Activated T-cell treated with anti-CD3 and anti-CD28 coated beads, Interleukin-2, amount 50 U/mL, for 4 hours (primary cell): ENCODE measurements around the gene REEP3. TPM values are rescaled to one million over a fixed set of nuclear protein-coding genes. Genes with fewer than 3 reads are reported as not detected.
"Not testable (repeated sequence)": the region's sequence is repeated elsewhere in the genome, so short reads cannot be mapped to it uniquely, and the experiment has no call there.

Experiments used
- ATAC-seq, 2 donors: fragments of 200-7000 bp; cut with Tn5 transposase; one replicate each; pipeline ENCODE4 v1.10.0; 2021
- DNase-seq: peaks from one replicate; pipeline ENCODE4 v3.0.0-alpha.2; 2020
- H3K27me3 Mint-ChIP-seq: one replicate; pipeline ENCODE4 v1.8.0; 2021; ENCODE audit warnings: low read depth, mixed read lengths
- H3K36me3 Mint-ChIP-seq: one replicate; pipeline ENCODE4 v1.8.0; 2022; ENCODE audit warnings: mixed read lengths; ENCODE audit not compliant: insufficient read depth
- H3K4me1 Mint-ChIP-seq: one replicate; pipeline ENCODE4 v1.8.0; 2021; ENCODE audit warnings: low read depth, mixed read lengths
- H3K4me3 Mint-ChIP-seq: one replicate; pipeline ENCODE4 v1.8.0; 2021; ENCODE audit warnings: mild to moderate bottlenecking, moderate library complexity, mixed read lengths
- H3K9me3 Mint-ChIP-seq: one replicate; pipeline ENCODE4 v1.8.0; 2021; ENCODE audit warnings: mixed read lengths
- total RNA-seq, 3 donors: library from RNA; stranded (reverse); gene quantifications; one replicate each; pipeline ENCODE4 v1.2.1, GENCODE V29; 2021

REEP3 gene
- total RNA-seq, 3 donors from 2014 or later: 13.8 to 20.8 (median 15.0) TPM

DNA sequence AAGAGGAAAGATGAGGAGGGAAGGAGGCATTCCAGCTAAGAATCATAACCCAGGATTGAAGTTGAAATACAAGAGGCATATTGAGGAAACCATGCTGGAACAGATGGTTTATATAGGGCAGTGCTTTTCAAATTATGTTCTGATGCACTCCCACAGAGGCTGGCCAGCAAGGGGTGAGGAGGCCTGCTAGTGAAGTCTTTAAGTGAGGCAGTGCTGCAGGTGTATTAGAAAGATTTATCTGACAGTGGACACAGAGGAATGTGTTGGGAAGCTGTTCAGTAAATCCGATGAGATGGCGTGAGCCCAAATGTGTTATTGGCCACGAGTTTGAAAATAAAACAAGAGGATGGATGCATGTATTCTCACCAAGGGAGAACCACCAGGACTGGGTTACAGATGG lies 28.6 kb downstream of the REEP3 start:
- H3K36me3 Mint-ChIP-seq: peaks cover 5% of the 10 kb centered on the region
- H3K4me3 Mint-ChIP-seq: no peak overlapping the region
- H3K27me3 Mint-ChIP-seq: no peaks in the 10 kb centered on the region
- H3K9me3 Mint-ChIP-seq: no peaks in the 10 kb centered on the region
- ATAC-seq (no peak), DNase-seq (no peak)
- peaks cover 16% of the 10 kb centered on the region for H3K4me1 Mint-ChIP-seq

DNA sequence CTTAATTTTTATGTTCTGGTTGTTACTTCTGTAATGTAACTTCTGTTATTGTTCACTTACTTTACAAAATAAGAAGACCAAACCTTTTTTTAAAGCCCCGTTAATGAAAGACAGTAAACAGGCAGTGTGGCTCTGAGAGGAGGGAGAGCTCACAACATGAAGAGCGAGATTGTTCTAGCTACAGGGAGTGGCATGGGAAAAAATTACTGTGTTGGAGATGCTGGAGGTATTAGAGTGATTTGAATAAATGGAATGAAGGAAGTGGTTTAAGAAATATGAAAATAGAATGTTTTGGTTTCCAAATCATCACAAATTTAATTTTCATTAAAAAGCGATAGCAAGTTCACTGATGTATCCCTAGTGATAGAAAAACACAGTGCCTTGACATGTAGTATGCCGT lies 31.8 kb downstream of the REEP3 start:
- no peak for ATAC-seq
- no peaks in the 10 kb centered on the region for H3K27me3 Mint-ChIP-seq
- H3K4me1 Mint-ChIP-seq: peaks cover 25% of the 10 kb centered on the region
- peaks cover 2% of the 10 kb centered on the region for H3K36me3 Mint-ChIP-seq
- no peaks in the 10 kb centered on the region for H3K9me3 Mint-ChIP-seq
- no peak for DNase-seq
- no peak overlapping the region for H3K4me3 Mint-ChIP-seq

DNA sequence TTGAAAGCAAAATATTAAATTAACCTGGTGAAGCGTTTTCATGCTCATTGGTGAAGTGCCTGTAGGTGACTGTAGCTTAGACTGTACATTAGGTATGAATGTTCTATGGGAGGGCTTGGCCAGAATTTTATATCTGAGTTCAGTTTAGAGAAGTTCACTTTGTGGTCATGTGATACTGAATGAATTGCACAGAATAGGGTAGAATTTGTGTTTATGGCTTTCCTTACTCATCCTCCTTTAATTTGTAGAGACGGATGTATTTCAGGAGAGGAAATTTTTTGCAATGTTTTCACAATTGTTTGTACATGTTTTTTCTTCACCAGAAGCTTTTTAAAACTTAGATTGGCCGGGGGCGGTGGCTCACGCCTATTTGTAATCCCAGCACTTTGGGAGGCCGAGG lies 32.3 kb downstream of the REEP3 start:
- H3K27me3 Mint-ChIP-seq: no peaks in the 10 kb centered on the region
- peaks cover 25% of the 10 kb centered on the region for H3K4me1 Mint-ChIP-seq
- no peaks in the 10 kb centered on the region for H3K9me3 Mint-ChIP-seq
- peaks cover 2% of the 10 kb centered on the region for H3K36me3 Mint-ChIP-seq
- no peak overlapping the region for H3K4me3 Mint-ChIP-seq
- no peak for ATAC-seq
- DNase-seq: no peak

DNA sequence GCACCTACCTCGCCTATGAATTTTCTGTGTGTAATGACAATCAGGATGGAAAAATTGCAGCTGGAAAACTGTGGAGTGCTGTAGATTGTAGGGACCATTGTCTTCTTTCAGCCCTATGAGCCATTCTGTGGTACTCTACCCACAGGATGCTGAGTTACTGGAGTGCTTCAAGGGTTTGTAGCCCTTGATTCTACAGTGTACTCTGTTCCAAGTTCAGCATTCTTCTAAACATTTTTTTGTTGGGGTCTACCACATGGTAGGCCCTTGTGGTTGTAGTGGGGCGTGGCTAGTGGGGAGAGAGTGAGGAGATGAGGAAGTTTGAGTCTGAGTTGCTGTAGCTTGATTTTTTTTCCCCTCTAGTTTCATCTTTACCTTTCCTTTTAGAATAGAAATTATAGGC lies 33.5 kb downstream of the REEP3 start:
- Mint-ChIP-seq H3K4me1 (peaks cover 25% of the 10 kb centered on the region), H3K4me3 (no peak overlapping the region), H3K27me3 (no peaks in the 10 kb centered on the region), H3K36me3 (no peaks in the 10 kb centered on the region), H3K9me3 (no peaks in the 10 kb centered on the region)
- peak; percentile 57 to 71 for ATAC-seq
- DNase-seq: peak; percentile 20

DNA sequence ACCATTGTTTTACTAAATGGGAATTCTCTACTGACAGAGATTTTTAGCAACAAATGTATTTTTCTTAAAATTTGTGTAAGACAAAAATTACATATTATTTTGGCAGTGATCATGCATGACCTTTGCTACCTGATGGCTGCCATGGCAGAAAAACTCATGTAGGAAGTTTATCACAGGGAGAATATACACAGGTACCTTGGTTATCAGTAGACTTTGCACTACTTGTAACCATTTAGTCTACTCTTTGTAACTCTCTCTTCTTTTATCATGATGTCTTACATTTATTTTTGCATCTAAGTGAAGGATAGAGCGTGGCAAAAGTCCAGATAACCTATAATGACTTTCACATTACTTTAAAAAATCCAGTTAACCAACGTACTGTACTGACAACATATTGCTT lies 34.1 kb downstream of the REEP3 start:
- ATAC-seq (no peak), DNase-seq (no peak)
- Mint-ChIP-seq H3K4me1 (peaks cover 25% of the 10 kb centered on the region), H3K9me3 (no peaks in the 10 kb centered on the region), H3K27me3 (no peaks in the 10 kb centered on the region), H3K4me3 (no peak overlapping the region), H3K36me3 (no peaks in the 10 kb centered on the region)

DNA sequence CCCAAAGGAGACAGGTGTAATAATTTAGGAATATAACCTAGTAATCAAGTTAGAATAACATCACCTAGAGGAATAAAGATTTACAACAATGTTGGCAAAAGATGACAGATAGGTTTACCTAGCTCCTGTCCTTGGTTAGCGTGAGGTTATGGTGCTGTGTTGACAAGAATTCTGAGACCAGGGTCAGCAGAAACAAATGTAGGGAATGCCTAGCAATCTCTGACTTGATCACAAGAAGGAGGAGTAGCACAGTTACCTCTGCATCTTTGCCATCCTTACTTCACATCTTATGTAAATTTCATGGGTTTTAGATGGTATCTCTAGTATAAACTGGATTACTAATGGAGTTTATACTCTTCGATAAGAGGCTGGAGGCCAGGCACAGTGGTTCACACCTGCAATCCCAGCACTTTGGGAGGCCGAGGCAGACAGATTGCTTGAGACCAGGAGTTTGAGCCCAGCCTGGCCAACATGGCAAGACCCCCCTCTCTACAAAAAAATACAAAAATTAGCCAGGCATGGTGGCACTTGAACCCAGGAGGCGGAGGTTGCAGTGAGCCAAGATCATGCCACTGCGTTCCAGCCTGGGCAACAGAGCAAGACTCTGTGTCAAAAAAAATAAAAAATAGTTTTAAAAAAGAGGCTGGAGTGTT lies 37.1 kb downstream of the REEP3 start:
- Mint-ChIP-seq H3K27me3 (no peaks in the 10 kb centered on the region), H3K36me3 (peaks cover 2% of the 10 kb centered on the region), H3K4me3 (no peak overlapping the region), H3K4me1 (peaks cover 23% of the 10 kb centered on the region), H3K9me3 (no peaks in the 10 kb centered on the region)
- ATAC-seq (no peak), DNase-seq (no peak)

DNA sequence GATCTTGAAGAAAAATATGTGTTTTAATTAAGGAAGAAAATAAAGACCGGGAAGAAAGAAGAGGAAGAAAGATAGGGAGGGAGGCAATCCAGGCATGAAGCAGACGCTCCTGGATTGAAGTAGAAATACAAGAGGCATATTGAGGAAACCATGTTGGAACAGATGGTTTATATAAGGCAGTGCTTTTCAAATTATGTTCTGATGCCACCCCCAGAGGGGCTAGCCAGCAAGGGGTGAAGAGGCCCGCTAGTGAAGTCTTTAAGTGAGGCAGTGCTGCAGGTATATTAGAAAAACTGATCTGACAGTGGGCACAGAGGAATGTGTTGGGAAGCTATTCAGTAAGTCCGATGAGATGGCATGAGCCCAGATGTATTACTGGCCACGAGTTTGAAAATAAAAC lies 40.1 kb downstream of the REEP3 start:
- Mint-ChIP-seq H3K36me3 (peaks cover 2% of the 10 kb centered on the region), H3K4me1 (peaks cover 8% of the 10 kb centered on the region), H3K9me3 (no peaks in the 10 kb centered on the region), H3K4me3 (no peak overlapping the region), H3K27me3 (no peaks in the 10 kb centered on the region)
- ATAC-seq (no peak), DNase-seq (no peak)

DNA sequence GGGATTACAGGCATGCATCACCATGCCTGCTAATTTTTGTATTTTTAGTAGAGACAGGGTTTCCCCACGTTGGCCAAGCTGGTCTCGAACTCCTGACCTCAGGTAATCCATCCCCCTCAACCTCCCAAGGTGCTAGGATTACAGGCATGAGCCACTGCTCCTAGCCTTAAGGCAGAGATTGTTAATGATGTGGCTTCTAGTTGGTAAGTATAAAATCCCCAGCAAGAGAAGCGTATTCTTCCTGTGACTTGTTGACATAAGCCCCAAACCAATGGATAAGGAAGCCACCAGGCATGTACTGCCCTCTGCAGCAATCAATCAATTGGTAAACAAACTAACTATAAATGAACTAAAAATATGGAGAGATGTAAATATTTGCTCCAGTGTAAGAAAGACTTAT lies 41.2 kb downstream of the REEP3 start:
- no peak for ATAC-seq
- Mint-ChIP-seq H3K27me3 (no peaks in the 10 kb centered on the region), H3K4me3 (no peak overlapping the region), H3K4me1 (peaks cover 8% of the 10 kb centered on the region), H3K9me3 (no peaks in the 10 kb centered on the region), H3K36me3 (peaks cover 4% of the 10 kb centered on the region)
- no peak for DNase-seq

DNA sequence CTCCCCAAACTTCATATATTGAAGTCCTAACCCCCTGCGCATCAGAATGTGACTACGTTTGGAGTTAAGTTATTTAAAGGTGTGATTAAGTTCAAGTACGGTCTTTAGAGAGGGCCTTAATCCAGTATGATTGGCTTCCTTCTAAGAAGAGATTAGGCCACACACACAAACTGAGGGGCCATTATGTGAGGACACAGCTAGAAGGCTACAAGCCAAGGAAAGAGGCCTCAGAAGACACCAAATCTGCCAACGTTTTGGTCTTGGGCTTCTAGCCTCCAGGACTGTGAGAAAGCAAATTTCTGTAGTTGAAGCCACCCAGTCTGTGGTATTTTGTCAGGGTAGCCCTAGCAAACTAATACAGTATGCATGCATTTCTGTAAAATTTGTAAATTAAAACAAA lies 41.7 kb downstream of the REEP3 start:
- Mint-ChIP-seq H3K9me3 (no peaks in the 10 kb centered on the region), H3K4me1 (peaks cover 8% of the 10 kb centered on the region), H3K4me3 (no peak overlapping the region), H3K36me3 (peaks cover 6% of the 10 kb centered on the region), H3K27me3 (no peaks in the 10 kb centered on the region)
- no peak for ATAC-seq
- no peak for DNase-seq

DNA sequence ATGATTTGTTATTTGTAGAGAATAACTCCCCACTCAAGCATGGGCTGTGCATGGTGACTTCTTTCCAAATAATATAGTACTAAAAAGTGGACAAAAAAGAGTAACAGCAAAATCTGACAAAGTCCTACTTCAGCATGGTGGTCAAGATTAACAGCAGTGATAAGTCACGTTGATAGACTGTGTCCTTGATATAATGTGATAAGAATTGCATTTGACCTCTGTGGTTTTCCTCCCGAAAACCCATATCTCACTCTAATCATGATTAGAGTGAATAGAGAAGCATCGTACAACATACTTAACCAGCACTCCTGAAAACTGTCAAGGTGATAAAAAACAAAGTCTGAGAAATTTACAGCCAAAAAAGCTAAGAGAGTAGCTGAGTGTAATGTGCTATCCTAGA lies 42.4 kb downstream of the REEP3 start:
- Mint-ChIP-seq H3K27me3 (no peaks in the 10 kb centered on the region), H3K4me1 (peaks cover 8% of the 10 kb centered on the region), H3K4me3 (no peak overlapping the region), H3K36me3 (peaks cover 6% of the 10 kb centered on the region), H3K9me3 (no peaks in the 10 kb centered on the region)
- ATAC-seq: no peak
- DNase-seq: no peak

DNA sequence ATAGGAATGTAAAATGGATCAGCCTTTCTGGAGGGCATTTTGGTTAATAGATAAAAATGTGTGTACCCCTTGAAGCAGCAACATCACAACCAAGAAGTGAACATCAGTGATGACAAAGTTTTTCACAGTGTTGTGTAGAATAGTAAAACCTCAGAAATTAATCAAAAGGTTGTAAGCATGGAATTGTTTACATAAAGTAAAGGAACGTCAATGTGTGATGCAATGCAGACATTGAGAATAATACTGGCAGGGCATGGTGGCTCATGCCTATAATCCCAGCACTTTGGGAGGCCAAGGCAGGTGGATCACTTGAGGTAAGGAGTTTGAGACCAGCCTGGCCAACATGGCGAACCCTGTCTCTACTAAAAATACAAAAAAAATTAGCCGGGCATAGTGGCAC lies 43.5 kb downstream of the REEP3 start:
- not testable (repeated sequence) for H3K4me1 Mint-ChIP-seq, H3K4me3 Mint-ChIP-seq, ATAC-seq, H3K27me3 Mint-ChIP-seq, DNase-seq, H3K9me3 Mint-ChIP-seq, H3K36me3 Mint-ChIP-seq

DNA sequence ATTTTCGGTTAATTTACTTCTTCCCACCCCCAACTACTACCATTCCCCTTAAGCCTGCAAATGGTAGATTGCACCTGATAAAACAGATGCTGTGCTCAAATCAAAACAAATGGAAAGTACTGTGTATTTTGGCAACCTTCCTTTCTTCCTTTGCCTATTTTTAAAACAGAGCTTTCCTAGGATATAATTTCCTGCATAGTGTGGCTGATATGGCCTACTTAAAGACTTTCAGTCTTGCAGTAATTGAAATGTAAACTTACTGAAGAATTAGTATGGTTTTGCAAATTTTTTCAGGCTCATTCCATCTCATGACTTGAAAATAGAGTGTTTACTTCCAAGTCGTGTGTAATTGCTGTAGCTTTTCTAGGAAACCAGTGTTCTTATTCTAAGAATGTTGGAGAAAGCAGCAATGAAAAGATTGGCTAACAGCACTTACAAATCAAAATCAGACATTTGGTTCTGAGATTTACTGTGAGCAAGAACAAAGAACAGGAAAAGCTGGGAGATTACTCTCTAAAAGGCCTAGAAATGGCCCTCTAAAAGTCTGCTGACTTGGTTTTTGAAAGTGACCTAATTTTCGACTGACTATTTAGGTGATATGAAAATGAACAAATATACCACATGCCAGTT lies 52.0 kb downstream of the REEP3 start:
- no peaks in the 10 kb centered on the region for H3K27me3 Mint-ChIP-seq
- no peak overlapping the region for H3K4me3 Mint-ChIP-seq
- H3K9me3 Mint-ChIP-seq: no peaks in the 10 kb centered on the region
- peaks cover 12% of the 10 kb centered on the region for H3K36me3 Mint-ChIP-seq
- peaks cover 22% of the 10 kb centered on the region for H3K4me1 Mint-ChIP-seq
- DNase-seq (no peak), ATAC-seq (peak; percentile 43 to 58)

DNA sequence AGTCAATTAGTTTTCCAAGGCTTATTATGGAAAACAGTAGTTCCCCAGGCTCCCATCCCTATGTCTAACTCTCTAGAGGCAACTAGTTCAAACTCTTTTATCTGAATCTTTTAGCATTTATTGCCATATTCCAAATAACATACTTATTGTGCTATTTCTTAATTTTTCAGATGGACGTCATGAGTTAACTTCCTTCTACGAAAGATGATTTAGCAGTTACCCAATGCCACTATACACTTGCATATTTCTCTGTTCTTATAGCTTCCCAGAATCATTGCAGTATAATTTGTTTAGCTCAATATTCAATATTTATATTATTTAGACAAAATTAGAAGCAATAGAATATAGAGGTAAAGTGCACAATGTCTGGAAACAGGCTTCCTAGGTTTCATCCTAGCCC lies 52.8 kb downstream of the REEP3 start:
- Mint-ChIP-seq H3K36me3 (peaks cover 12% of the 10 kb centered on the region), H3K4me1 (peaks cover 22% of the 10 kb centered on the region), H3K27me3 (no peaks in the 10 kb centered on the region), H3K9me3 (no peaks in the 10 kb centered on the region), H3K4me3 (no peak overlapping the region)
- DNase-seq: no peak
- no peak for ATAC-seq

DNA sequence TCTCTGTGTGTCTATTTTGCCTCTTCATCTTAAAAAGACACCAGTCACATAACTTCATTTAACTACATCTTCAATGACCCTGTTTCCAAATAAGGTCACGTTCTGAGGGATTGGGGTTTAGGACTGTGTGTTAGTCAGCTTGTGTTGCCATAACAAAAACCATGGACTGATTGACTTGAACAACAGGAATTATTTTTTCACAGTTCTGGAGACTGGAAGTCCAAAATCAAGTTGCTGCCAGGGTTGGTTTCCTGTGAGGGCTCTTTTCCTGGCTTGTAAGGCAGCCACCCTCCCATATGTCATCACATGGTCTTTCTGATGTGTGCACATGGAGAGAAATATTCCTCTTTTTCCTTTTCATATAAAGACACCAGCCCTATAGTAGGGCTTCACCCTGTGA lies 55.3 kb downstream of the REEP3 start:
- no peaks in the 10 kb centered on the region for H3K9me3 Mint-ChIP-seq
- H3K36me3 Mint-ChIP-seq: peaks cover 10% of the 10 kb centered on the region
- DNase-seq (no peak), ATAC-seq (no peak)
- no peaks in the 10 kb centered on the region for H3K27me3 Mint-ChIP-seq
- H3K4me1 Mint-ChIP-seq: peaks cover 22% of the 10 kb centered on the region
- no peak overlapping the region for H3K4me3 Mint-ChIP-seq

DNA sequence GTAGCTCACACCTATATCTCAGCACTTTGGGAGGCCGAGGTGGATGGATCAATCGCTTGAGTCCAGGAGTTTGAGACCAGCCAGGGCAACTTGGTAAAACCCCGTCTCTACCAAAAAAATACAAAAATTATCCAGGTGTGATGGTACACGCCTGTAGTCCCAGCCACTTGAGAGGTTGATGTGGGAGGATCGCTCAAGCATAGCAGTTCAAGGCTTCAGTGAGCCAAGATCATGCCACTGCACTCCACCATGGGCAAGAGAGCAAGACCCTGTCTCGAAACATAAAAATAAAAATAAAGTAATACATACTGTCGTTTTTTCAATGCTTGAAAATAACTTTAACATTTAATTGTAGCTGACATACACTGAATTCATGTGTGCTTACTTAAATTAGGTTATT lies 57.3 kb downstream of the REEP3 start:
- Mint-ChIP-seq H3K4me1 (peaks cover 9% of the 10 kb centered on the region), H3K36me3 (peaks cover 10% of the 10 kb centered on the region), H3K4me3 (no peak overlapping the region), H3K9me3 (no peaks in the 10 kb centered on the region), H3K27me3 (no peaks in the 10 kb centered on the region)
- DNase-seq (no peak), ATAC-seq (no peak)
